Neuron (in vitro differentiated cells): ENCODE measurements around the gene DLD.

ENCODE experiments used
- H2AFZ ChIP-seq: one replicate; pipeline ENCODE4 v1.6.1; 2013; ENCODE audit warnings: low read depth, mild to moderate bottlenecking, inconsistent platforms, low read length, moderate library complexity
- H3K27me3 ChIP-seq: one replicate; pipeline ENCODE4 v1.6.1; 2013; ENCODE audit warnings: low read length; ENCODE audit not compliant: insufficient read depth
- H3K36me3 ChIP-seq: one replicate; pipeline ENCODE4 v1.6.1; 2013; ENCODE audit warnings: low read length; ENCODE audit not compliant: insufficient read depth
- H3K4me1 ChIP-seq: one replicate; pipeline ENCODE4 v1.6.1; 2013; ENCODE audit warnings: low read length; ENCODE audit not compliant: insufficient read depth
- H3K4me3 ChIP-seq: 2 replicates; pipeline ENCODE4 v1.5.1; 2013; ENCODE audit warnings: mild to moderate bottlenecking, low read length, moderate library complexity
- H3K9me3 ChIP-seq: one replicate; pipeline ENCODE4 v1.6.1; 2013; ENCODE audit warnings: low read length

Gene DLD

DNA sequence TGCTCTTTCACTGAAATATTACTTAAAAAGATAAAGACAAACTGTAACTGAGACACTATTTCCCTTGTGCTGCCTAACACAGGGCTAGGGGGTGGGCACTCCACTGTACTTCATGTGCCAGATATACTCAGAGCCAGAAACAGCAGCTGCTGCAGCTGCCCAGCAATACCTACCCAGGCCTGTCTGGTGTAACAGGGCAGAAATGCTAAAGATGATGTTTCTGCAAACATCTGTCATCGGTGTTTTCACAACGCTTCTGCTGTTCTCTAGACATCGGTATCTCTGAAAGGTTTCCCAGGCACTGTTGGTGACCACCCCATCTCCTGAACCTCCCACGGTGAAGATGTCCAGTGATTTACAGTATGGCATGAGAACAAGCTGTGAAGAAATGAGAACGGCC is 69.3 kb downstream of the DLD start:
- no peaks in the 10 kb centered on the region for H3K27me3 ChIP-seq
- no peak overlapping the region for H3K4me3 ChIP-seq
- H2AFZ ChIP-seq = no peak overlapping the region
- H3K36me3 ChIP-seq = no peaks in the 10 kb centered on the region
- H3K4me1 ChIP-seq = peaks cover 3% of the 10 kb centered on the region
- no peaks in the 10 kb centered on the region for H3K9me3 ChIP-seq

DNA sequence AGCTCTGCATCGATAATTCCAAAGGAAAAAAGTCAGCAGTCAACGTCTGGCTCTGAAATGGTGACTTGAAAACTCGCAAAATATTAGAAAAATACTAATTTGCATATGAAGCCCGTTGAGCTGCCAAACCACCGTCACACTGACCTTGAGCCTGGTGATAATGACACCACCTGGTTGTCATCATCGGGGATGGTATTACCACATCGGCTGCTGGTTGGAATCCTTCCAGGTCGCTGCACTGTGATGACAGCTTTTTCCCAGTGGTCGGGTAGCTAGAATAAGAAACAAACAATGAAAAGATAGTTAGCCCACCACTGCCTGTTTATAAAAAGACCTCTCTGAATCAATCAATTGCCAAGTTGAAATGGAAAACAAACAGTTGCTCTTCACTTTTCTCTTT is 70.4 kb downstream of the DLD start:
- Histone ChIP-seq H3K4me1 (peaks cover 2% of the 10 kb centered on the region), H3K4me3 (no peak overlapping the region), H3K9me3 (no peaks in the 10 kb centered on the region), H2AFZ (no peak overlapping the region), H3K27me3 (no peaks in the 10 kb centered on the region), H3K36me3 (no peaks in the 10 kb centered on the region)

DNA sequence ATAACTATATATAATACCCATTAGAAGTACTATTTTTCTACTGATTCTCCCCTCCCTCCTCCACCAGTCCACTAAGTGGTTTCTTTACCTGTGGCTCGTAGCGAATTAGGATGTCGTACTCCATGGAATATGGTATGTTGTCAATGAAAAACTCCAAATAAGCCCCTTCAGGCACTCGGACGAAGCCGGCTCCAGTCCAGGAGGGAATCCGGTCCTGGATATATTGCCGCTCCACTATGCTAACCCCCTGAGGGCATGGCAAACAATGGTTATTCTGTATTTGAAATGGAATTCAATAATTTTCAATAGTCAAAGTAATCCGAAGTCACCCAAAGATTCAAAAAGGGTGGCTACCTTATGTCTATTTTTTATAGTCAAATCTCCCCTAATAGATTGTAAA is 71.8 kb downstream of the DLD start:
- H3K27me3 ChIP-seq = no peaks in the 10 kb centered on the region
- no peaks in the 10 kb centered on the region for H3K9me3 ChIP-seq
- no peak overlapping the region for H2AFZ ChIP-seq
- H3K4me3 ChIP-seq = no peak overlapping the region
- no peaks in the 10 kb centered on the region for H3K36me3 ChIP-seq
- peaks cover 12% of the 10 kb centered on the region for H3K4me1 ChIP-seq

- H2AFZ ChIP-seq = no peak overlapping the region
- H3K9me3 ChIP-seq = no peaks in the 10 kb centered on the region
- no peaks in the 10 kb centered on the region for H3K27me3 ChIP-seq
- peaks cover 12% of the 10 kb centered on the region for H3K4me1 ChIP-seq
- no peak overlapping the region for H3K4me3 ChIP-seq
- H3K36me3 ChIP-seq = no peaks in the 10 kb centered on the region
Observed at GRCh38 chr7:107964510-107964909, 73.5 kb downstream of the DLD start.

DNA sequence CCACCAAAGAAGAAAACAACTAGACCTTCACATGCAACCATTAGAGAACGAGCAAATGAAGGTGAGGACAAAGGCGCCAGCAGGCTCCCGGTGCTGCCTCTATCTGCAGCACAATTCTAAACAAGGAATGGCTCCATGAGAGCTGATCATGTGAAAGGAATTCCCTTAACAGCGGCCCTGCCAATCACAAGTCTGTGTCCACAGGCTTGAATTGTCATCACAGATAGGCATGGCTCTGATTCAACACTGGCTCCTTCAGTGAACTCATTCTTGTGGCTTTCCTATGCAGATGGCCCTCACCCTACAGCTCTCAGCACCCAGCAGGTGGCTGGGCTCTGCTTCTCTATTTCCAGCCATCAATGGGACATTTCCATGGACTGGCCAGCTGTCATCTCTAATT is 75.7 kb downstream of the DLD start:
- H3K4me1 ChIP-seq = peaks cover 14% of the 10 kb centered on the region
- no peak overlapping the region for H3K4me3 ChIP-seq
- no peaks in the 10 kb centered on the region for H3K27me3 ChIP-seq
- no peaks in the 10 kb centered on the region for H3K36me3 ChIP-seq
- no peak overlapping the region for H2AFZ ChIP-seq
- H3K9me3 ChIP-seq = no peaks in the 10 kb centered on the region

- Histone ChIP-seq H3K4me1 (peaks cover 14% of the 10 kb centered on the region), H3K4me3 (no peak overlapping the region), H3K27me3 (no peaks in the 10 kb centered on the region), H3K36me3 (no peaks in the 10 kb centered on the region), H2AFZ (no peak overlapping the region), H3K9me3 (no peaks in the 10 kb centered on the region)
Observed at GRCh38 chr7:107967420-107967819, 76.4 kb downstream of the DLD start.

DNA sequence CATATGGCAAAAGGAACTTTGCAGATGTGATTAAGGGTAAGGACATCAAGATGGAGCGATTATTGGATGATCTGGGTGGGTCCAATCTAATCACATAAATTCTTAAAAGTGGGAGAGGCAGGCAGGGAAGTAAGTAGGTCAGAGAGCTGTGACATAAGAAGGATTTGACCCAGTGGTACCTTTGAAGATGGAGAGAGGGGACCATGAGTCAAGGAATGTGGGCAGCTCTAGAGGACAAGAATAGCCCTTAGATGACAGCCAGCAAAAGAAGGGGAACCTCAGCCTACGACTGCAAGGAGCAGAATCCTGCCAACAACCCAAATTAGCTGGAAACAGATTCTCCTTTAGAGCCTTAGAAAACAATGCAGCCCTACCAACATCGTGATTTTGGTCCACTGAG is 77.5 kb downstream of the DLD start:
- Histone ChIP-seq H3K27me3 (no peaks in the 10 kb centered on the region), H2AFZ (no peak overlapping the region), H3K36me3 (no peaks in the 10 kb centered on the region), H3K4me1 (peaks cover 14% of the 10 kb centered on the region), H3K4me3 (no peak overlapping the region), H3K9me3 (no peaks in the 10 kb centered on the region)

- H3K4me1 ChIP-seq = peaks cover 14% of the 10 kb centered on the region
- H3K4me3 ChIP-seq = no peak overlapping the region
- H3K27me3 ChIP-seq = no peaks in the 10 kb centered on the region
- H2AFZ ChIP-seq = no peak overlapping the region
- no peaks in the 10 kb centered on the region for H3K9me3 ChIP-seq
- H3K36me3 ChIP-seq = no peaks in the 10 kb centered on the region
Observed at GRCh38 chr7:107969856-107970255, 78.9 kb downstream of the DLD start.
